Progenitor cell of endocrine pancreas (in vitro differentiated cells): ENCODE data around the gene COL23A1. TPM values are rescaled to one million over a fixed set of nuclear protein-coding genes. Genes with fewer than 3 reads are reported as not detected.

Experiments
- DNase-seq: peaks from one replicate; pipeline ENCODE4 v3.0.0; 2021; ENCODE audit warnings: low spot score; ENCODE audit not compliant: unreplicated experiment
- H3K27ac Mint-ChIP-seq: 2 replicates; pipeline ENCODE4 v1.8.0; 2021; ENCODE audit warnings: mild to moderate bottlenecking, moderate library complexity, mixed read lengths
- H3K27me3 Mint-ChIP-seq: 2 replicates; pipeline ENCODE4 v1.8.0; 2021; ENCODE audit warnings: mixed read lengths
- H3K36me3 Mint-ChIP-seq: 2 replicates; pipeline ENCODE4 v1.8.0; 2022; ENCODE audit warnings: mixed read lengths; ENCODE audit not compliant: insufficient read depth
- H3K4me1 Mint-ChIP-seq: 2 replicates; pipeline ENCODE4 v1.8.0; 2021; ENCODE audit warnings: low read depth, mixed read lengths
- H3K4me3 Mint-ChIP-seq: 2 replicates; pipeline ENCODE4 v1.8.0; 2021; ENCODE audit warnings: low read depth, mild to moderate bottlenecking, moderate library complexity, mixed read lengths
- H3K9me3 Mint-ChIP-seq: 2 replicates; pipeline ENCODE4 v1.8.0; 2021; ENCODE audit warnings: low read depth, mixed read lengths
- total RNA-seq: library from RNA; stranded (reverse); gene quantifications from 2 replicates; pipeline ENCODE4 v1.2.1, GENCODE V29; 2021
- TF ChIP-seq, protein P1 (sequence below): fragments of 200-600 bp; sonication (generic); IDR thresholded peaks from one replicate; pipeline ENCODE4 v1.5.0; 2021; ENCODE audit warnings: antibody characterized with exemption, mild to moderate bottlenecking; ENCODE audit not compliant: unreplicated experiment

The COL23A1 gene
- total RNA-seq, 1 donor from 2014 or later, result 0.36 TPM

DNA sequence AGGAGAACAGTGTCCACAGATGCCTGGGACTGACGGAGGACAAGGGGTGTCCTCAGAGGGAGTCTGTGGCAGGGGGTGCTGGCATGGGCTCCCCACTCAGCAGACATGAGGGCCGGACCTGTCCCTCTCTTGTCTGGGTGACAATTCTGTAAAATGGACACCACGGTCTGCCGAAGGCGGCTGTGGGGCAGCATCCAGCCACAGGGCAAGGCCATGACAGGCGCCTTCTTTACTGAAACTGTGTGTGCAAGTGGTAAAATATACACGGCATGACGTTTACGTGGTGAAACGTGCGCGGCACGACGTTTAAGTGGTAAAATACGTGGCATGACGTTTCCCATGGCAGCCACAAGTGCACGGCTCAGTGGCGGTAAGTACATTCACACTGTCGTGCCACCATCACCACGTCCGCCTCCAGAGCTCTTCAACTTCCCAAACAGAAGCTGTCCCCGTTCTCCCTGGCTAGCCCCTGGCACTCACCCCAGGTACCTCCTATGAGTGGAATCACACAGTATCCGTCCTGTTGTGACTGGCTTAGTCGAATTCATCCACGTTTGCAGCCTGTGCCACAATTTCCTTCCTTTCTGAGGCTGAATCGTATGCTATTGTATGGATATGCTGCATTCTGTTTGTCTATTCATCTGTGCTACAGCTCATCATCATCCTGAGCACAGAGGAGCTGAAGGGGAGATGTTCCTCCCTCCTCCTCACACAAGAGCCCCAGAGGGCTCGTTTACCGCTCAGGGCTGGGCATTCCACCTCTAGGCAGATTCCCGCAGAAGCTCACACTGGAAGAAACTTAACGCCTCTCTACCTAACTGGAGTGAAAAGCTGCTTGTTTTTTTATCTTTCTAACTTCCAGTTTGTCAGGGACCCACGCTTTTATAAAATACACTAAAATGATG lies 52.5 kb downstream of the COL23A1 start:
- Mint-ChIP-seq H3K27me3 (no peaks in the 10 kb centered on the region), H3K27ac (no peak overlapping the region), H3K9me3 (no peaks in the 10 kb centered on the region), H3K4me1 (no peaks in the 10 kb centered on the region), H3K4me3 (no peak overlapping the region), H3K36me3 (no peaks in the 10 kb centered on the region)
- DNase-seq, result no peak
- TF ChIP-seq, protein P1, sequence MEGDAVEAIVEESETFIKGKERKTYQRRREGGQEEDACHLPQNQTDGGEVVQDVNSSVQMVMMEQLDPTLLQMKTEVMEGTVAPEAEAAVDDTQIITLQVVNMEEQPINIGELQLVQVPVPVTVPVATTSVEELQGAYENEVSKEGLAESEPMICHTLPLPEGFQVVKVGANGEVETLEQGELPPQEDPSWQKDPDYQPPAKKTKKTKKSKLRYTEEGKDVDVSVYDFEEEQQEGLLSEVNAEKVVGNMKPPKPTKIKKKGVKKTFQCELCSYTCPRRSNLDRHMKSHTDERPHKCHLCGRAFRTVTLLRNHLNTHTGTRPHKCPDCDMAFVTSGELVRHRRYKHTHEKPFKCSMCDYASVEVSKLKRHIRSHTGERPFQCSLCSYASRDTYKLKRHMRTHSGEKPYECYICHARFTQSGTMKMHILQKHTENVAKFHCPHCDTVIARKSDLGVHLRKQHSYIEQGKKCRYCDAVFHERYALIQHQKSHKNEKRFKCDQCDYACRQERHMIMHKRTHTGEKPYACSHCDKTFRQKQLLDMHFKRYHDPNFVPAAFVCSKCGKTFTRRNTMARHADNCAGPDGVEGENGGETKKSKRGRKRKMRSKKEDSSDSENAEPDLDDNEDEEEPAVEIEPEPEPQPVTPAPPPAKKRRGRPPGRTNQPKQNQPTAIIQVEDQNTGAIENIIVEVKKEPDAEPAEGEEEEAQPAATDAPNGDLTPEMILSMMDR, result no peak

DNA sequence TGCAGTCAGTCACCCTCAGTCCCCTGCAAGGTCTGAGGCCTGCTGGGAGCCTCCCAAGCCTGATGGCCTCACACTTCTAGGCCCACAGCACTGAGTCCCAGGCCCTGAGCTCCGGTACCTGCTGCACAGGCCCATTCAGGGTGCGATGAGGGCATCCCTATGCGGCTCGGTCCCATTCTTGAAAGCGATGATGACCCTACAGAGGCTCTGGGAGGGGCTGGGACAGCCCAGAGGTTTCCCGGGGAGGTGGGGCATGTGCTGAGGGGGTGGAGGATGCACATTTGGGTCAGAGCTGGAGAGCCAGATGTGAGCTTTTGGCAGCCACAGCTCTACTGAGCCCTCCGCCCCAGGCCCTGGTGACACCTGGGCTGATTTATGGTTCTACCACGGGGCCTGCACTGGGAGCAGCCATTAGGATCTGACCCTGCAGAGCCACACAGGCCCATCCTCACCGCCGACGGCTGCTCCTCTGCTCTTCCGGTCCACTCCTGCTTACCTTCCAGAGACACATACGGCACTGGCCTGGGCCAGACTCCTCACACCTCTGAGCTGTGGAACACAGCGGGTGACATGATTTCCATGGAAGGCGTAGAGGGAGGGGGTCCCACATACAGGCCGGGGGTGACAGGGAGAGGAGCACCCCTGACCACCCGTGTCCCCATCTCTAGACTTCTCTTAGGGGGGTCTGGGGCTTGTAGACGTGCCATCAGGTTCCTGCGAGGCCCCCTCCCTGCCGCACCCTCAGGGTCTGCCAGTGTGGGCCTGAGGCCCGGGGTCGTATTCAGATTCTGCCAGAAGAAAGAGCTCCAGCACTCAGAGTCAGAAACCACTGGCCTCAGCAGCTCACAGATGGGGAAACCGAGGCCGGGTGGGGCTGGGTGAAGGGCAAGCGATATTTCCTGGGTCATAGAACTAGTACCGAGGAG lies 53.4 kb downstream of the COL23A1 start:
- TF ChIP-seq, protein P1, result no peak
- no peaks in the 10 kb centered on the region for H3K4me1 Mint-ChIP-seq
- no peak overlapping the region for H3K4me3 Mint-ChIP-seq
- H3K27ac Mint-ChIP-seq, result no peak overlapping the region
- no peaks in the 10 kb centered on the region for H3K9me3 Mint-ChIP-seq
- H3K27me3 Mint-ChIP-seq, result no peaks in the 10 kb centered on the region
- no peak for DNase-seq
- H3K36me3 Mint-ChIP-seq, result no peaks in the 10 kb centered on the region

DNA sequence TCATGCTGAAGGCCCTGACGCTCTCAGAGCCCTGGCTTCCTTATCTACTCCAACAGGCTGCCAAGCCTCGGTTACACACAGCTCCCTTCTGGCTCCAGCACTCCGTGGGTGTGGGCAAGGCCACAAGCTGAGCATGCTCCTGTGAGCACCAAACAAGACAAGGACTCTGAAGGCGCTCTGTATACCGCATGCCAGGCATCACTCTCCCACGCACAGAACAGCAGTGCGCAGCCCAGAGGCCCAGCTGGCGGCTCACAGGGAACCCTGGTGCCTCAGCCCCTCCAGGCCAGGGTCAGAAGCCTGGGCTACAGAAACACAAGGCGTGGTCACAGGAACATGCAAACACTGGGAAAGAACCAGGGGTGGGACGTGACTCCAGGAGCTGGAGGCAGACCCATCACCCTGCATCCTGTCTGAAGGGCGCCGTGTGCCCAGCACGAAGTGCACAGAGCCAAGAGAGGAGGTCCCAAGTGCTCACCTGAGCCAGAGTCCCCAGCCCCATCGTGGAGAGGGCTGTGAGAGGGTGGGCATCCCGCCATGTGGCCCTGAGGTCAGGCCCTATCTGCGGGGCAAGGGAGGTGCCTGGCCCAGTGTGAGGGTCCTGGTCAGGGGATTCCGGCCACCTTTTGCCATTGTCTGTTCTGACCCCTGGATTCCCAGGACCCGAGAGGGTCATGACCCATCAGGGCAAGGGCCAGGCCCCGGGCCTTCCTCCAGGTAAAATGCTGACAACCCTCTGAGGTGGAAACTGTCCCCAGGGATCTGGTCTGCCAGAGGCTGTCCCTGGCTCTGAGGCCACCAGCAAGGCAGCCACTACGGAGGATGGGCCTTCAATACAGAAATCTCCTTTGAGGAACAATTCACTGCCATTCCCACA lies 54.7 kb downstream of the COL23A1 start:
- no peak for DNase-seq
- TF ChIP-seq, protein P1, result no peak
- no peak overlapping the region for H3K27ac Mint-ChIP-seq
- H3K9me3 Mint-ChIP-seq, result no peaks in the 10 kb centered on the region
- no peak overlapping the region for H3K4me3 Mint-ChIP-seq
- H3K4me1 Mint-ChIP-seq, result no peaks in the 10 kb centered on the region
- no peaks in the 10 kb centered on the region for H3K36me3 Mint-ChIP-seq
- H3K27me3 Mint-ChIP-seq, result no peaks in the 10 kb centered on the region

DNA sequence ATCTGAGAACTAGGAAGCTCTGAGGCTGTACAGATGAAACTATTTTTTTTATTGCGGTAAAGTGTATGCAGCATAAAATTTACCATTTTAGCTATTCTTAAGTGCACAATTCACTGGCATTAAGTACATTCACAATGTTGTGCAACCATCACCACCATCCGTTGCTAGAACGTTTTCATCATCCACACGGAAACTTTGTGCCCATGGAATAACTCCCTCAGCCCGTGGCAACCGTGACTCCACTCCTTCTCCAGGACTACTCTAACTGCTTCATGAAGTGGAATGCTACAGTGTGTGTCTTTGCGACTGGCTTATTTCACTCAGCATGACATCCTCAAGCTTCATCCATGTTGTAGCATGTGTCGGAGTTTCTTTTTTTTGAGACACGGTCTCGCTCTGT lies 57.1 kb downstream of the COL23A1 start:
- DNase-seq, result no peak
- no peaks in the 10 kb centered on the region for H3K4me1 Mint-ChIP-seq
- no peak overlapping the region for H3K4me3 Mint-ChIP-seq
- peaks cover 2% of the 10 kb centered on the region for H3K27me3 Mint-ChIP-seq
- TF ChIP-seq, protein P1, result no peak
- H3K36me3 Mint-ChIP-seq, result no peaks in the 10 kb centered on the region
- no peaks in the 10 kb centered on the region for H3K9me3 Mint-ChIP-seq
- H3K27ac Mint-ChIP-seq, result no peak overlapping the region

DNA sequence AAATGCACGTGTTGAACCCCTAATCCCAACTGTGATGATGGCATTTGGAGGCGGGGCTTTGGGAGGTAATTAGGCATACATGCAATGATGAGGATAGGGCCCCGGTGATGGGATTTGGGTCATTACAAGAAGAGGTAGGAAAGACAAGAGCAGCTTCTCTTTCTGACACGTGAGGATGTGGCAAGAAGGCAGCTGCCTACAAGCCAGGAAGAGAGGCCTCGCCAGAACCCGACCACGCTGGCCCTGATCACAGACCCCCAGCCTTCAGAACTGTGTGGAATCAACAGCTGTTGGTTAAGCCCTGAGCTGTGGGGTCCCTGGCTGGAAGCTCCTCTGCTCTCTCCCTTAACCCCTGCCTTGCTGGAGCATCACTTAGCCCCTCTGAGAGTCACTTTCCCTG lies 57.5 kb downstream of the COL23A1 start:
- Mint-ChIP-seq H3K27me3 (peaks cover 5% of the 10 kb centered on the region), H3K27ac (no peak overlapping the region), H3K36me3 (no peaks in the 10 kb centered on the region), H3K4me3 (no peak overlapping the region), H3K4me1 (no peaks in the 10 kb centered on the region), H3K9me3 (no peaks in the 10 kb centered on the region)
- DNase-seq, result no peak
- TF ChIP-seq, protein P1, result no peak
